Upper lobe of left lung (tissue), 4 donors: ENCODE results near the gene RAB6C.

Experiments used
- CTCF ChIP-seq, 6 experiments: fragments of 450-650 bp in 4 of 6; fragments of 200-600 bp in 2 of 6; sonication (generic) in 2 of 6; IDR thresholded peaks; one replicate each; pipeline ENCODE4 v1.5.1; 2016 to 2019; ENCODE audit warnings: antibody characterized with exemption in 6 of 6
- EP300 ChIP-seq, 4 donors: sonication (generic); formaldehyde crosslinking; IDR thresholded peaks; one replicate each; pipeline ENCODE4 v1.5.1; 2017; ENCODE audit warnings: antibody characterized with exemption in 4 of 4, control low read depth in 2 of 4
- POLR2A ChIP-seq, 4 donors: fragments of 450-650 bp; IDR thresholded peaks; one replicate each; pipeline ENCODE4 v1.5.1; 2016 to 2017; ENCODE audit warnings: antibody characterized with exemption in 4 of 4, mild to moderate bottlenecking in 2 of 4
- POLR2AphosphoS5 ChIP-seq, 2 donors: sonication (generic); formaldehyde crosslinking; IDR thresholded peaks; one replicate each; pipeline ENCODE4 v1.5.1; 2017; ENCODE audit warnings: antibody characterized with exemption in 2 of 2

- TF ChIP-seq POLR2A (IDR thresholded peaks at IDR 0.05): no peak
- no peak for TF ChIP-seq CTCF (IDR thresholded peaks at IDR 0.05)
- no peak for TF ChIP-seq POLR2AphosphoS5 (IDR thresholded peaks at IDR 0.05)
- no peak for TF ChIP-seq EP300 (IDR thresholded peaks at IDR 0.05)
These were observed 1.5 kb upstream of the RAB6C start for GRCh38 chr2:129977986-129978385.
